ENCODE results near the gene ASB6.

ASB6 gene

GRCh38 chr9:129632460-129632859 lies 9.5 kb downstream of the ASB6 start:
- no peaks in the 10 kb centered on the region for H3K27me3 ChIP-seq (ENCODE audit: low read depth, low read length)
- H3K4me3 ChIP-seq (ENCODE audit: low read depth in 1 of 2, low read length in 2 of 2) = no peak overlapping the region
- peaks cover 27 to 42% of the 10 kb centered on the region in 2 donors for H3K36me3 ChIP-seq (ENCODE audit: control insufficient read depth in 1 of 2, insufficient read depth in 2 of 2, low read length in 2 of 2)
- no peak overlapping the region for H3K27ac ChIP-seq (ENCODE audit: low read length)
- no peaks in the 10 kb centered on the region for H3K9me3 ChIP-seq (ENCODE audit: control insufficient read depth in 1 of 2, low read length in 2 of 2)
- peaks cover 11 to 38% of the 10 kb centered on the region in 2 donors for H3K4me1 ChIP-seq (ENCODE audit: control insufficient read depth in 1 of 2, insufficient read depth in 2 of 2, low read length in 2 of 2)

GRCh38 chr9:129631674-129632129 lies 10.2 kb downstream of the ASB6 start:
- Histone ChIP-seq H3K4me3 (ENCODE audit: low read depth in 1 of 2, low read length in 2 of 2) (no peak overlapping the region), H3K27ac (ENCODE audit: low read length) (no peak overlapping the region), H3K4me1 (ENCODE audit: control insufficient read depth in 1 of 2, insufficient read depth in 2 of 2, low read length in 2 of 2) (peaks cover 17 to 46% of the 10 kb centered on the region in 2 donors), H3K27me3 (ENCODE audit: low read depth, low read length) (no peaks in the 10 kb centered on the region), H3K36me3 (ENCODE audit: control insufficient read depth in 1 of 2, insufficient read depth in 2 of 2, low read length in 2 of 2) (peaks cover 23 to 35% of the 10 kb centered on the region in 2 donors), H3K9me3 (ENCODE audit: control insufficient read depth in 1 of 2, low read length in 2 of 2) (no peaks in the 10 kb centered on the region)

GRCh38 chr9:129630967-129631673 lies 10.8 kb downstream of the ASB6 start:
- Histone ChIP-seq H3K36me3 (ENCODE audit: control insufficient read depth in 1 of 2, insufficient read depth in 2 of 2, low read length in 2 of 2) (peaks cover 23 to 33% of the 10 kb centered on the region in 2 donors), H3K27me3 (ENCODE audit: low read depth, low read length) (no peaks in the 10 kb centered on the region), H3K9me3 (ENCODE audit: control insufficient read depth in 1 of 2, low read length in 2 of 2) (no peaks in the 10 kb centered on the region), H3K4me3 (ENCODE audit: low read depth in 1 of 2, low read length in 2 of 2) (no peak overlapping the region), H3K27ac (ENCODE audit: low read length) (no peak overlapping the region), H3K4me1 (ENCODE audit: control insufficient read depth in 1 of 2, insufficient read depth in 2 of 2, low read length in 2 of 2) (peaks cover 17 to 48% of the 10 kb centered on the region in 2 donors)

- H3K4me1 ChIP-seq (ENCODE audit: control insufficient read depth in 1 of 2, insufficient read depth in 2 of 2, low read length in 2 of 2) = peaks cover 17 to 55% of the 10 kb centered on the region in 2 donors
Observed at GRCh38 chr9:129629251-129629820, 12.6 kb downstream of the ASB6 start.

GRCh38 chr9:129628709-129629108 lies 13.2 kb downstream of the ASB6 start:
- Histone ChIP-seq H3K9me3 (ENCODE audit: control insufficient read depth in 1 of 2, low read length in 2 of 2) (no peaks in the 10 kb centered on the region), H3K27ac (ENCODE audit: low read length) (no peak overlapping the region), H3K4me3 (ENCODE audit: low read depth in 1 of 2, low read length in 2 of 2) (no peak overlapping the region), H3K36me3 (ENCODE audit: control insufficient read depth in 1 of 2, insufficient read depth in 2 of 2, low read length in 2 of 2) (peaks cover 10 to 14% of the 10 kb centered on the region in 2 donors), H3K27me3 (ENCODE audit: low read depth, low read length) (no peaks in the 10 kb centered on the region), H3K4me1 (ENCODE audit: control insufficient read depth in 1 of 2, insufficient read depth in 2 of 2, low read length in 2 of 2) (peaks cover 17 to 57% of the 10 kb centered on the region in 2 donors)

More at GRCh38 chr9:129629251-129629820, 12.6 kb downstream of the ASB6 start:
- Histone ChIP-seq H3K36me3 (ENCODE audit: control insufficient read depth in 1 of 2, insufficient read depth in 2 of 2, low read length in 2 of 2) (peaks cover 14 to 20% of the 10 kb centered on the region in 2 donors), H3K9me3 (ENCODE audit: control insufficient read depth in 1 of 2, low read length in 2 of 2) (no peaks in the 10 kb centered on the region), H3K4me3 (ENCODE audit: low read depth in 1 of 2, low read length in 2 of 2) (no peak overlapping the region), H3K27ac (ENCODE audit: low read length) (no peak overlapping the region), H3K27me3 (ENCODE audit: low read depth, low read length) (no peaks in the 10 kb centered on the region)

DNA sequence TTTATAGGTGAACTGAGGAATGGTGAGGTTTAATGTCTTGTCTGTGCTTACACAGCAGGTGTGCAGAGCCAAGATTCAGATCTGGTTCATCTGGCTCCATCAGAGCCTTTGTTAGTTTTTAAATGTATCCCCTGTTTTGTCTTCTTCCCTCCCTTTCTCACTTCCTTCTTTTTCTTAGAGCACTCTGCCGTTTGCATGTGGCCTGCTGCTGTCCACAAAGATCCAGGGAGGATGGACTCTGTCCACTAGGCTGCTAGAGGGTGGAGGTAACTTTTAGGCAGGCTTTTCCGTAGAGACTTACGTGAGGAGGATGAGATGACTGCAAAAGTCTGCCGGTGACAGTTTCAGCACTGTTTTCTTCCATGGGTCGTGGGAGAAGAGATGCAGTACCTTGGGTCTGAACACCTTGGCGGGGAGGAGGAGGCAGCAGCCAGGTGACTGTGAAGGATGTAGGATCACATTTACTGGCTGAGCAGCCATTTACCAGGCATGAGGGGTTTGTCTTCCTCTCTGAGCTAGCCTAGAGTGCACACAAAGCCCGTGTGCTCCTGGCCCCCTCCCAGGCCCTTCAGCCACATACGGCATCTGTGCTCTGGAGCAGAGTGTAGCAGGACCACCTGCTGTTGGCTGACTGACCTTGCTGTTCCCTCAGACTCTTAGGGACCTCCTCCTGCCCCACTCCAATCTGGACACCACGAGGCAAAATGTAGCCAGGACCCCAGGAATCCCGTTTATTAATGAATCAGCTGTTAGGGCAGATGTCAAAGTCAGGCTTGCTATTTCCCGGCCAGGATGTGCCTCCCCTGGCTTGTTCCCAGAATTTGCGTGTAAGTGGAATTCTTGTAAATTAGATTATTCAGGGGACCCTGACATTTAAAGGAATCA lies 14.2 kb downstream of the ASB6 start:
- H3K27ac ChIP-seq (ENCODE audit: low read length) = peak overlapping the region; percentile 95
- peak overlapping the region; percentile 90 to 95 for H3K4me3 ChIP-seq (ENCODE audit: low read depth in 1 of 2, low read length in 2 of 2)

DNA sequence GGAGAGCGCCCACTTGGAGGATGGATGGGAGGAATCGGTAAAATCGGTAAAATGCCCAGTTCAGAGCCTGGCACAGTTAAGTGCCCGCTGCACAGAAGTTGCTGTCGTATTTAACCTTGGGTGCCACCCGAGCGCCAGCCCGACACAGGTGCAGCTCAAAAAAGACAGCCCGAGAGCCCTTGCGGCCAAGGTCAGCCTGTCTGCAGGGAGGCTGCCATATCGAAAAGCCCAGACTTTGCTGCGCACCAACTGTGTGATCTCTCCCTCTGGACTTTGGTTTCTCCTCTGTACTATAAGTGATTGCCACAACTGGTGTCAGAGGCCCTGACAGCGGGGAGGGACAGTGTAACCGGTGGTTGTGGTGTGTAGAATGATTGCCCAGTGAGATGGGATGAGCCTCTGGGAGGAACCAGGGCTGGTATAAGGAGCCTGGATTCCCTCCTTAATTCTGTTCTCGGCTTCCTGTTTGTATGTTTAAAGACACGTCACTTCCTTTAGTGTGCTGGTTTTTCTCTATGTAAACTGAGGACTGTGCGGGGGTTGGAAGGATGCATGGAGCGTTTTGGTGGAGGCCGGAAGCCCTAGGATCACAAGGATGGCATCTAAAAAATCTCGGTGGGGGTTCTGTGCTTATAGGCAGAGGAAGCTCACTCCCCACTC lies 15.2 kb downstream of the ASB6 start:
- H3K27ac ChIP-seq (ENCODE audit: low read length) = peak overlapping the region; percentile 95
- no peaks in the 10 kb centered on the region for H3K36me3 ChIP-seq (ENCODE audit: control insufficient read depth in 1 of 2, insufficient read depth in 2 of 2, low read length in 2 of 2)
- H3K4me3 ChIP-seq (ENCODE audit: low read depth in 1 of 2, low read length in 2 of 2) = peak overlapping the region; percentile 90 to 95
- peaks cover 17 to 55% of the 10 kb centered on the region in 2 donors for H3K4me1 ChIP-seq (ENCODE audit: control insufficient read depth in 1 of 2, insufficient read depth in 2 of 2, low read length in 2 of 2)
- no peaks in the 10 kb centered on the region for H3K27me3 ChIP-seq (ENCODE audit: low read depth, low read length)
- H3K9me3 ChIP-seq (ENCODE audit: control insufficient read depth in 1 of 2, low read length in 2 of 2) = no peaks in the 10 kb centered on the region

More for the DNA sequence above, 14.2 kb downstream of the ASB6 start:
- Histone ChIP-seq H3K36me3 (ENCODE audit: control insufficient read depth in 1 of 2, insufficient read depth in 2 of 2, low read length in 2 of 2) (peaks cover 2 to 6% of the 10 kb centered on the region in 2 donors), H3K9me3 (ENCODE audit: control insufficient read depth in 1 of 2, low read length in 2 of 2) (no peaks in the 10 kb centered on the region), H3K4me1 (ENCODE audit: control insufficient read depth in 1 of 2, insufficient read depth in 2 of 2, low read length in 2 of 2) (peaks cover 17 to 57% of the 10 kb centered on the region in 2 donors), H3K27me3 (ENCODE audit: low read depth, low read length) (no peaks in the 10 kb centered on the region)

DNA sequence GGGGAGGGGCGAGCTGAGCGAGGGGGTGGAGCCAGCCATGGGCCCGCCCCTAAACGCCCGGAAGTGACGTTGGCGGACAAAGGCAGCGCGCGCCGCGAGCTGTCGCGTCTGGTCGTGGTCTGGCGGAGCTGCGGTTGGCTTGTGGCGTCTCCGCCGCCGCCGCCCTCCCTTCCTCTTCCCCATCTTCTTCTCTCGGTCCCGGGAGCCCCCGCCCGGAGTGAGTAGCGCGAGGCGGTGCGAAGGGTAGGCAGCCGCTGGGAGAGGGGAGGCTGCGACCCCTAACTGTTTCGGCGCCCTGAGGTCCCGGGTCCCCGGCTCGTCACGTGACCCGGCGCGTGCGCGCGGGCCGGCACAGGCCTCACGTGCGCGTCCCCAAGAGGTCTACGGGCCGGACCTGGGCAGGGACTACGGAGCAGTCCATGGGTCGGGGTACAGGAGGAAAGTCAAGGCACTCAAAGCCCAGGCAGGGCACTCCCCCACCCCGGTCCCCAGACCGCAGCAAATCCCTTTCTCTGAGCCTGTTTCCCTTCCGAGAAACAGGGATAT lies 15.8 kb downstream of the ASB6 start, which contains the start of gene NTMT1:
Gene NTMT1, plus strand, starts transcription at position 85 of the 546 bp plus-strand sequence. CDS start 6,541 bp downstream, outside the sequence.
- Histone ChIP-seq H3K4me3 (ENCODE audit: low read depth in 1 of 2, low read length in 2 of 2) (peak within 1 kb of the TSS; percentile 90 to 95), H3K4me1 (ENCODE audit: control insufficient read depth in 1 of 2, insufficient read depth in 2 of 2, low read length in 2 of 2) (peaks cover 17 to 49% of the 10 kb centered on the region in 2 donors), H3K27me3 (ENCODE audit: low read depth, low read length) (peaks cover 2% of the 10 kb centered on the region), H3K27ac (ENCODE audit: low read length) (peak within 1 kb of the TSS; percentile 95), H3K9me3 (ENCODE audit: control insufficient read depth in 1 of 2, low read length in 2 of 2) (no peaks in the 10 kb centered on the region), H3K36me3 (ENCODE audit: control insufficient read depth in 1 of 2, insufficient read depth in 2 of 2, low read length in 2 of 2) (no peaks in the 10 kb centered on the region)

GRCh38 chr9:129624947-129625346 lies 17.0 kb downstream of the ASB6 start:
- Histone ChIP-seq H3K36me3 (ENCODE audit: control insufficient read depth in 1 of 2, insufficient read depth in 2 of 2, low read length in 2 of 2) (no peaks in the 10 kb centered on the region), H3K4me1 (ENCODE audit: control insufficient read depth in 1 of 2, insufficient read depth in 2 of 2, low read length in 2 of 2) (peaks cover 17 to 47% of the 10 kb centered on the region in 2 donors), H3K9me3 (ENCODE audit: control insufficient read depth in 1 of 2, low read length in 2 of 2) (no peaks in the 10 kb centered on the region), H3K27ac (ENCODE audit: low read length) (no peak overlapping the region), H3K27me3 (ENCODE audit: low read depth, low read length) (peaks cover 11% of the 10 kb centered on the region), H3K4me3 (ENCODE audit: low read depth in 1 of 2, low read length in 2 of 2) (no peak overlapping the region)

DNA sequence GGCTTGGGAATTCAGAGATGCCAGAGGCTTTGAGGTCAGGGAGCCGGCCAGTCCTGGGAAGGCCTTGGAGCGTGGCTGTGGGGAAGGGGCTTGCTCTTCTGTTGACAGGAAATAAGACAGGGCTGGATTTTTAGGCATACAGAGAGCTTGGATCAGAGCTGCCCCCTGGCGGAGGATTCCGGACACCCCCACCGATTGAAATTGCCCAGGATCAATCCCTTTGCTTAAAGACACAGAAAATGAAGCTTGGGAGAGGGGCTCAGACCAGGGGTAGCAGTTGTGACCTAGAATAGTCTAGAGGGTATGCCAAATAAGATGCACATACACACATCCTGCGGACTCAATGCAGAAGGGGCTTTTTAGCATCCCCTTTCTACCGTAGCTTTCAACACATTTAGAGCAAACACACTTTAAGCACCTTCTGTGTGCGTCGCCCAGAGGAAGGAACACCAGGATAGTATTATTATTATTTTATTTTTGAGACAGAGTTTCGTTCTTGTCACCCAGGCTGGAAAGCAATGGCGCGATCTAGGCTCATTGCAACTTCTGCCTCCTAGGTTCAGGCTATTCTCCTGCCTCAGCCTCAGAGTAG lies 17.7 kb downstream of the ASB6 start:
- H3K27me3 ChIP-seq (ENCODE audit: low read depth, low read length) = peaks cover 16% of the 10 kb centered on the region
- no peaks in the 10 kb centered on the region for H3K9me3 ChIP-seq (ENCODE audit: control insufficient read depth in 1 of 2, low read length in 2 of 2)
- no peak overlapping the region for H3K27ac ChIP-seq (ENCODE audit: low read length)
- H3K4me3 ChIP-seq (ENCODE audit: low read depth in 1 of 2, low read length in 2 of 2) = no peak overlapping the region
- peaks cover 17 to 49% of the 10 kb centered on the region in 2 donors for H3K4me1 ChIP-seq (ENCODE audit: control insufficient read depth in 1 of 2, insufficient read depth in 2 of 2, low read length in 2 of 2)
- no peaks in the 10 kb centered on the region for H3K36me3 ChIP-seq (ENCODE audit: control insufficient read depth in 1 of 2, insufficient read depth in 2 of 2, low read length in 2 of 2)
